Mesenchymal stem cell (in vitro differentiated cells and primary cell): ENCODE measurements around the gene RNASE12.

Experiments used
- DNase-seq: peaks from one replicate; pipeline ENCODE4 v3.0.0-alpha.2; 2013
- H2AFZ ChIP-seq: one replicate; pipeline ENCODE4 v1.6.1; 2013; ENCODE audit warnings: low read depth, mild to moderate bottlenecking, control low read depth, inconsistent platforms, low read length, moderate library complexity
- H2AK5ac ChIP-seq: 2 replicates; pipeline ENCODE4 v1.6.1; 2013; ENCODE audit warnings: low read length, moderate library complexity, mild to moderate bottlenecking, inconsistent platforms; ENCODE audit not compliant: severe bottlenecking
- H2BK120ac ChIP-seq: one replicate; pipeline ENCODE4 v1.6.1; 2013; ENCODE audit warnings: low read depth, mild to moderate bottlenecking, inconsistent platforms, low read length, moderate library complexity
- H2BK12ac ChIP-seq, 2 experiments: one replicate each; pipeline ENCODE4 v1.6.1; 2013; ENCODE audit warnings: inconsistent platforms in 2 of 2, low read length in 2 of 2, mild to moderate bottlenecking in 2 of 2, moderate library complexity in 2 of 2, control low read depth in 1 of 2
- H2BK15ac ChIP-seq: one replicate; pipeline ENCODE4 v1.6.1; 2013; ENCODE audit warnings: mild to moderate bottlenecking, low read depth, inconsistent platforms; ENCODE audit not compliant: poor library complexity, severe bottlenecking
- H2BK5ac ChIP-seq: 2 replicates; pipeline ENCODE4 v1.6.1; 2013; ENCODE audit warnings: low read depth, mild to moderate bottlenecking, low read length, control low read depth, inconsistent platforms; ENCODE audit not compliant: poor library complexity, severe bottlenecking
- H3K14ac ChIP-seq, 2 experiments: one replicate each; pipeline ENCODE4 v1.6.1; 2013; ENCODE audit warnings: inconsistent platforms in 2 of 2, low read length in 2 of 2, control low read depth in 1 of 2, mild to moderate bottlenecking in 1 of 2, moderate library complexity in 1 of 2
- H3K18ac ChIP-seq, 2 experiments: one replicate each; pipeline ENCODE4 v1.6.1; 2013; ENCODE audit warnings: inconsistent platforms in 2 of 2, low read length in 2 of 2, control low read depth in 1 of 2, low read depth in 1 of 2, mild to moderate bottlenecking in 1 of 2
- H3K23ac ChIP-seq, 2 experiments: one replicate each; pipeline ENCODE4 v1.6.1; 2013; ENCODE audit warnings: inconsistent platforms in 2 of 2, low read length in 2 of 2, mild to moderate bottlenecking in 2 of 2, moderate library complexity in 2 of 2, control low read depth in 1 of 2
- H3K27ac ChIP-seq: 2 replicates; pipeline ENCODE4 v1.5.1; 2013; ENCODE audit warnings: mild to moderate bottlenecking, moderate library complexity, low read length, control low read depth, inconsistent platforms; ENCODE audit not compliant: poor library complexity, severe bottlenecking
- H3K27me3 ChIP-seq, 2 experiments: 2 replicates each; pipeline versions ENCODE4 v1.6.1 to v1.7.0; 2013; ENCODE audit warnings: low read length in 2 of 2, mild to moderate bottlenecking in 2 of 2, moderate library complexity in 2 of 2, control low read depth in 1 of 2, inconsistent platforms in 1 of 2; ENCODE audit not compliant: control insufficient read depth in 1 of 2, insufficient read depth in 1 of 2
- H3K36me3 ChIP-seq, 2 experiments: 2 replicates each; pipeline versions ENCODE4 v1.6.1 to v1.7.0; 2013; ENCODE audit warnings: low read length in 2 of 2, control low read depth in 1 of 2, inconsistent platforms in 1 of 2, low read depth in 1 of 2, mild to moderate bottlenecking in 1 of 2; ENCODE audit not compliant: insufficient read depth in 2 of 2, control insufficient read depth in 1 of 2
- H3K4ac ChIP-seq, 2 experiments: one replicate each; pipeline ENCODE4 v1.6.1; 2013; ENCODE audit warnings: inconsistent platforms in 2 of 2, low read length in 2 of 2, mild to moderate bottlenecking in 2 of 2, moderate library complexity in 2 of 2, control low read depth in 1 of 2, low read depth in 1 of 2
- H3K4me1 ChIP-seq: 2 replicates; pipeline ENCODE4 v1.6.1; 2013; ENCODE audit warnings: low read depth, low read length, control low read depth; ENCODE audit not compliant: control insufficient read depth, insufficient read depth
- H3K4me2 ChIP-seq: 2 replicates; pipeline ENCODE4 v1.6.1; 2013; ENCODE audit warnings: low read length, mild to moderate bottlenecking, inconsistent platforms; ENCODE audit not compliant: poor library complexity, severe bottlenecking
- H3K4me3 ChIP-seq, 2 experiments: 2 replicates each; pipeline versions ENCODE4 v1.5.1 to v1.7.0; 2013; ENCODE audit warnings: low read length in 2 of 2, mild to moderate bottlenecking in 2 of 2, control low read depth in 1 of 2, low read depth in 1 of 2; ENCODE audit not compliant: insufficient read depth in 1 of 2
- H3K79me1 ChIP-seq: replicated peaks from 2 replicates; pipeline ENCODE4 v1.6.1; 2013; ENCODE audit warnings: mild to moderate bottlenecking, control low read depth, low read length, inconsistent platforms; ENCODE audit not compliant: poor library complexity, severe bottlenecking
- H3K9ac ChIP-seq: 2 replicates; pipeline ENCODE4 v1.7.0; 2013; ENCODE audit warnings: mild to moderate bottlenecking, low read length, moderate library complexity
- H3K9me3 ChIP-seq: 2 replicates; pipeline ENCODE4 v1.7.0; 2013; ENCODE audit warnings: mild to moderate bottlenecking, low read length; ENCODE audit not compliant: control insufficient read depth
- H4K8ac ChIP-seq: one replicate; pipeline ENCODE4 v1.6.1; 2013; ENCODE audit warnings: inconsistent platforms, mild to moderate bottlenecking, low read length, moderate library complexity
- H4K91ac ChIP-seq: one replicate; pipeline ENCODE4 v1.6.1; 2013; ENCODE audit warnings: mild to moderate bottlenecking, low read length, inconsistent platforms
- WGBS: methylation state at CpG from one replicate; pipeline ENCODE4 v1.1.7; 2013; ENCODE audit warnings: mixed read lengths; 5-methylcytosine and 5-hydroxymethylcytosine counted together

Gene RNASE12

DNA sequence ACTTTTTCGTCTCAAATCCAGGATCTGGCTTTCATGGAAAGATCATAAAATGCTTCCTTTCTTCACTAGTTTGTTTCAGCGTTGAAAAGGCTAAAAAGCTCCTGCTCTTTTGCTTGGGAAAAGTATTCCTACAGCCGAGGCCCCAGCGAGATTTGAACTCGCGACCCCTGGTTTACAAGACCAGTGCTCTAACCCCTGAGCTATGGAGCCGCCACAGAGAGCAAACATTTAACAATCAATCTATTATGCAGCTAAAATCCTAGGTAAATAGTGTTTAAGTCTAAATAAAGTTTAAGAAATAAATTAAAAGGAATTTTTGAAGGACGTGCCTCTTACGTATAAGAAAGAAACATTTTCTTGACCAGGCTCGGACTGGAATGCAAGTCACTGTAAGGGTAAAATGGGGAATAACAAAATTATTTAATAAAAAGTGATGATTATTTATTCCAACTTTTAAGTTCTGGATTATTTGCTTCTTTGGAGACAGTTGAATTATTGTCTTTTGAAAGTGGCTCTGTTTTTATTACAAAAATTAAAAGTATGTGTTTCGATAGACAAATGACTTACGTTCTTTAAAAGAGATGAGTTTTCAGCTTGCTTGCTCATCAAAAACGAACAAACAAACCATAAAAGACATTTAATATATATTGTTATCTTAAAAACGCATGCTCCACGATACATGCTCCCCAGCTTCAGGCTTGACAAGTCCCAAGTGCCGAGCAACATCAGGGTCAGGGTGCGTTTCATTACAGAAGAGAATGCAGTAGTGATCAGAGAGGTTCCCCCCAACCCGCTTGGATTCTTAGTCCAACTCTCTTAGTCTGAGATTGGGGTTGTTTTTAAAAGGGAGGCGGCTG is 40.1 kb upstream of the RNASE12 start:
- no peak overlapping the region for H4K8ac ChIP-seq
- H3K23ac ChIP-seq = no peak overlapping the region
- no peak overlapping the region for H3K27ac ChIP-seq
- peak overlapping the region; percentile 88 for H3K4me2 ChIP-seq
- H2BK15ac ChIP-seq = no peak overlapping the region
- peaks cover 17 to 30% of the 10 kb centered on the region in 2 experiments for H3K27me3 ChIP-seq
- H3K4me3 ChIP-seq = peak overlapping the region; percentile 1 to 80
- H2BK5ac ChIP-seq = no peak overlapping the region
- no peak overlapping the region for H3K14ac ChIP-seq
- H3K18ac ChIP-seq = no peak overlapping the region
- no peak overlapping the region for H2BK120ac ChIP-seq
- no peaks in the 10 kb centered on the region for H3K9me3 ChIP-seq
- no peak overlapping the region for H2AK5ac ChIP-seq
- DNase-seq = peak; percentile 73
- no peaks in the 10 kb centered on the region for H3K36me3 ChIP-seq
- H3K4me1 ChIP-seq = peaks cover 23% of the 10 kb centered on the region
- no peak overlapping the region for H3K4ac ChIP-seq
- no peak overlapping the region for H2BK12ac ChIP-seq
- WGBS = 0% methylated on average over 11 of the region's 19 CpGs
- peak overlapping the region; percentile 72 for H3K9ac ChIP-seq
- no peak overlapping the region for H2AFZ ChIP-seq
- H3K79me1 ChIP-seq = no peaks in the 10 kb centered on the region
- no peak overlapping the region for H4K91ac ChIP-seq

GRCh38 chr14:20630340-20631022 is 39.3 kb upstream of the RNASE12 start:
- no peak overlapping the region for H2AFZ ChIP-seq
- no peak overlapping the region for H3K4ac ChIP-seq
- no peak overlapping the region for H4K8ac ChIP-seq
- H3K4me3 ChIP-seq = peak overlapping the region; percentile 45 to 80
- H3K9ac ChIP-seq = peak overlapping the region; percentile 72
- H3K4me1 ChIP-seq = peaks cover 27% of the 10 kb centered on the region
- H3K27me3 ChIP-seq = peaks cover 15 to 33% of the 10 kb centered on the region in 2 experiments
- H3K9me3 ChIP-seq = no peaks in the 10 kb centered on the region
- H3K4me2 ChIP-seq = peak overlapping the region; percentile 88
- no peak overlapping the region for H2BK12ac ChIP-seq
- under 1% methylated on average over 23 of the region's 23 CpGs for WGBS
- no peaks in the 10 kb centered on the region for H3K79me1 ChIP-seq
- H2BK15ac ChIP-seq = no peak overlapping the region
- no peak overlapping the region for H2BK120ac ChIP-seq
- peak overlapping the region in 1 of 2 experiments; percentile 59 for H3K23ac ChIP-seq
- no peak for DNase-seq
- H4K91ac ChIP-seq = no peak overlapping the region
- H3K27ac ChIP-seq = no peak overlapping the region
- no peak overlapping the region for H3K14ac ChIP-seq
- H3K18ac ChIP-seq = no peak overlapping the region
- no peak overlapping the region for H2AK5ac ChIP-seq
- H3K36me3 ChIP-seq = no peaks in the 10 kb centered on the region
- H2BK5ac ChIP-seq = no peak overlapping the region

DNA sequence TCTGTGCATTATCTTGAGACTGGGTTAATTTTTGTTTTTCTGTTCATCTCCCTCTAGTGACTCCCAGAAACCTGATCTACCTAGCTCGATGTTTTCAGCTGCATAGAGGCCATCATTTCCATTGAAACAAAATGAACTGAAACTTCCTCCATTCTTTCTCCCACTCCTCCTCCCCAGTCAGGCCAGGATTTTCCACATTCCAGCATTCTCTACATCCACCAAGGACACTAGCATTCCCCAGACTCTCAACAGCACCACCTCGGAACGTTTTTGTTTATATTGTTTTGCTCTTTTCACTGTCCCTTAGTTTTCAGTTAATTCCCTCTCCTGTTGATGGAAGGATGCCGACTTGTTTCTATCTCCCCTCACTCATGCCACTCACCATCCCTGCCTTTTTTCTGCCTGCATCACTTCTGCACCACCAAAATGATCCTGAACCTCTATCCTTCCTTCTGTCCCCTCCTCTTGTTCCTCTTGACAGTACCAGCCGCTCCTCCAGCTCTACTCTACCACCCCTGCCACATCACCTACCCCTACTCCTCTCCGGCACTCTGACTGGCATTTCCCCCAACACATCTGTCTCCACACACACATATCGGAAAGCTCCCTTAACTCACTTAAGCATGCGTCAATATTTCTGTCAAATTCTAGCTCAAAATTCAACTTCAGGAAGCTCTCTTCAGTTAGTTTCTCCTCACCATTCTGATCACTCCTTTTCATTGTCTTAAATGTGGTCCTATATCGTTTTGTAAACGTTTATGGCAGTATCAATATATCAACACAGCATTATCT is 37.1 kb upstream of the RNASE12 start:
- Histone ChIP-seq H3K18ac (no peak overlapping the region), H4K8ac (no peak overlapping the region), H3K27me3 (peaks cover under 1 to 30% of the 10 kb centered on the region in 2 experiments), H3K14ac (no peak overlapping the region), H2BK15ac (no peak overlapping the region), H3K4me2 (no peak overlapping the region), H3K4ac (no peak overlapping the region), H3K27ac (no peak overlapping the region), H2AK5ac (no peak overlapping the region), H3K4me1 (peaks cover 27% of the 10 kb centered on the region), H3K9me3 (no peaks in the 10 kb centered on the region), H3K36me3 (no peaks in the 10 kb centered on the region), H3K79me1 (no peaks in the 10 kb centered on the region), H3K4me3 (peak overlapping the region in 1 of 2 experiments; percentile 8), H3K9ac (no peak overlapping the region), H2BK12ac (no peak overlapping the region), H2BK5ac (no peak overlapping the region), H2BK120ac (no peak overlapping the region), H2AFZ (no peak overlapping the region), H3K23ac (no peak overlapping the region), H4K91ac (no peak overlapping the region)
- no peak for DNase-seq
- 33% methylated on average over 8 of the region's 10 CpGs for WGBS
